ENCODE results near the gene BMP6.

DNA sequence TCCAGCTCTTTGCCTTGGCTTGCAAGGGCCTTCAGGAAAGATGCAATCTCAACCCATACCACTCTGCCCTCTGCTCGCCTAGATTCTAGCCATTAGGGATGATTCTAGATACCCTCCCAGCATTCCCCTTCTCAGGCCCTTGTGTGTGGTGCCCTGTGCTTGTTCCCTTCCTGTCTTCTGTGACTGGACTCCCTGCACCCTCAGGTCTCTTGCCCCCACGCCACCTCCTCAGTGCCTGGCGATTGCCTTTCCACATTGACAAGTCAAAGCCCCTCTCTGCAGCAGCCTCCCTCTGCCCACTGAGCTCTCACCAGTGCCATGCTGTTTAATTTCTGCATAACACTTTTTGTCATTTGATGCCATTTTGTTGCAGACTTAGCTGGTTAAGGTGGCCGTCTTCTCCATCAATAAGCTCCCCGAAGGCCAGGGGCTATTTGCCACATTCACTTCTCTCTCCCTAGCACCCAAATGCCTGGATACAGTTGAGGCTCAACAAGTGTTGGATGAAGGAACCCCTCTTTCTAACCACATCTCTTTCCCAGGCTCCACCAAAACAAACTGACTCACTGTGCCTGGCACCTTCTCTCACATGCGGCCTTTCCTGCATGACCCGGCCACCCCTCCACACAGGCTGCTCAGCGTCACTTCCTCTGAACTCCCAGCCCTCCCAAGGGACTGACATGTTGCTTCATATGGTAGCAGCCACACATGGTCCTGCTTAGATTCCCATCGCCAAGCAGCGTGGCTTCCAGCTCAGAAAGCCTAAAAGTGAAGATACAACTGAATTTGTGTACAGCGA, 189.3 kb downstream of the BMP6 start:
- no peak for TF ChIP-seq CTCF (IDR thresholded peaks at IDR 0.05; ENCODE audit: control extremely low read depth in 1 of 3, insufficient read depth in 1 of 3, low read depth in 1 of 3, low read length in 3 of 3)
- no peak for TF ChIP-seq POLR2A (IDR thresholded peaks at IDR 0.05; ENCODE audit: control extremely low read depth in 1 of 2, low read depth in 2 of 2, low read length in 2 of 2)
- no peak for TF ChIP-seq RAD21 (IDR thresholded peaks at IDR 0.05 in 1 of 2, conservative IDR thresholded peaks at IDR 0.05 in 1 of 2; ENCODE audit: low read depth in 2 of 2, low read length in 2 of 2)
- TF ChIP-seq HDAC2 (IDR thresholded peaks at IDR 0.05; ENCODE audit: borderline replicate concordance in 1 of 2, low read depth in 2 of 2, low read length in 2 of 2): no peak
- TF ChIP-seq POLR2AphosphoS5 (IDR thresholded peaks at IDR 0.05; ENCODE audit: low read depth, low read length): no peak
- TF ChIP-seq SIX5 (IDR thresholded peaks at IDR 0.05; ENCODE audit: low read depth, low read length): no peak
- no peak for TF ChIP-seq CHD1 (IDR thresholded peaks at IDR 0.05; ENCODE audit: low read depth, low read length)
- no peak for TF ChIP-seq NANOG (IDR thresholded peaks at IDR 0.05; ENCODE audit: insufficient read depth, low read depth, low read length, poor library complexity, severe bottlenecking)

Measured in H1 (cell line).